Measurements from ENCODE around the gene LPO. TPM values are rescaled to one million over a fixed set of nuclear protein-coding genes. Genes with fewer than 3 reads are reported as not detected.

LPO gene
- total RNA-seq, 2 donors from 2014 or later: not detected

GRCh38 chr17:58317421-58318064 is 79.2 kb downstream of the LPO start:
- peaks cover 11% of the 10 kb centered on the region for H3K36me3 Mint-ChIP-seq (ENCODE audit: low read depth)
- WGBS, 2 experiments (ENCODE audit: insufficient coverage in 1 of 2, insufficient read length in 1 of 2): 38 to 46% methylated on average over 3 to 5 of the region's 5 CpGs
- no peak overlapping the region for H3K9ac ChIP-seq (ENCODE audit: extremely low read depth, low read length, poor library complexity, severe bottlenecking)

DNA sequence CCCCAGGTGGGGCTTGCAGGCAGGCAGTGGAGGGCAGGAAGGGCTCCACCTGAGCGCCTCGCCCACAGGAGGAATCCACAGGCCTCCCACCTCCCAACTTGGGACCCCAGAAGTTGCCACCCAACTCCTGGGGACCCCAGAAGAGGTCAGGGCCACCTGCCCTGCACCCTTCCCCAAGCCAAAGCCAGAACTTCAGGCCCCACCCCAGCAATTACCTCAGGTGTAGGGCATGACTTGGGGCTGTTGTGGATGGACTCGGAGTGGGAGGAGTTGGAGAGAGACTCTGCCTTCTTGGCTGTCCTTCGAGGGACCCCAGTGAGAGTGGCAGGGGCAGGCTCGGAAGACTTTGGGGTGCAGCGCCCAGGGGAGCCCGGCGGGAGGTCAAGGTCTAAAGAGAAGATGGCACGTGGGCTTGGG is 79.7 kb downstream of the LPO start:
- Mint-ChIP-seq H3K27ac (no peak overlapping the region), H3K36me3 (ENCODE audit: low read depth) (peaks cover 11% of the 10 kb centered on the region), H3K4me3 (no peak overlapping the region), H3K27me3 (ENCODE audit: insufficient read depth) (peaks cover 26% of the 10 kb centered on the region), H3K9me3 (no peaks in the 10 kb centered on the region), H3K4me1 (no peaks in the 10 kb centered on the region)
- TF ChIP-seq, protein P1, sequence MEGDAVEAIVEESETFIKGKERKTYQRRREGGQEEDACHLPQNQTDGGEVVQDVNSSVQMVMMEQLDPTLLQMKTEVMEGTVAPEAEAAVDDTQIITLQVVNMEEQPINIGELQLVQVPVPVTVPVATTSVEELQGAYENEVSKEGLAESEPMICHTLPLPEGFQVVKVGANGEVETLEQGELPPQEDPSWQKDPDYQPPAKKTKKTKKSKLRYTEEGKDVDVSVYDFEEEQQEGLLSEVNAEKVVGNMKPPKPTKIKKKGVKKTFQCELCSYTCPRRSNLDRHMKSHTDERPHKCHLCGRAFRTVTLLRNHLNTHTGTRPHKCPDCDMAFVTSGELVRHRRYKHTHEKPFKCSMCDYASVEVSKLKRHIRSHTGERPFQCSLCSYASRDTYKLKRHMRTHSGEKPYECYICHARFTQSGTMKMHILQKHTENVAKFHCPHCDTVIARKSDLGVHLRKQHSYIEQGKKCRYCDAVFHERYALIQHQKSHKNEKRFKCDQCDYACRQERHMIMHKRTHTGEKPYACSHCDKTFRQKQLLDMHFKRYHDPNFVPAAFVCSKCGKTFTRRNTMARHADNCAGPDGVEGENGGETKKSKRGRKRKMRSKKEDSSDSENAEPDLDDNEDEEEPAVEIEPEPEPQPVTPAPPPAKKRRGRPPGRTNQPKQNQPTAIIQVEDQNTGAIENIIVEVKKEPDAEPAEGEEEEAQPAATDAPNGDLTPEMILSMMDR (conservative IDR thresholded peaks at IDR 0.05): no peak
- H3K4me1 ChIP-seq (ENCODE audit: control insufficient read depth, insufficient read depth, low read length): no peaks in the 10 kb centered on the region
- WGBS, 2 experiments (ENCODE audit: insufficient coverage in 1 of 2, insufficient read length in 1 of 2): 80 to 88% methylated on average over 1 to 9 of the region's 9 CpGs
- no peaks in the 10 kb centered on the region for H3K36me3 ChIP-seq (ENCODE audit: control insufficient read depth, insufficient read depth, low read length)
- no peaks in the 10 kb centered on the region for H3K27me3 ChIP-seq (ENCODE audit: control insufficient read depth, insufficient read depth, low read length, poor library complexity, severe bottlenecking)
- peak; percentile 41 for DNase-seq
- H3K27ac ChIP-seq (ENCODE audit: low read depth, low read length): no peak overlapping the region
- H3K4me3 ChIP-seq (ENCODE audit: low read length): no peak overlapping the region
- H3K9ac ChIP-seq (ENCODE audit: extremely low read depth, low read length, poor library complexity, severe bottlenecking): no peak overlapping the region
- H3K9me3 ChIP-seq (ENCODE audit: control insufficient read depth, low read length): no peaks in the 10 kb centered on the region

More at GRCh38 chr17:58317421-58318064, 79.2 kb downstream of the LPO start:
- Mint-ChIP-seq H3K9me3 (no peaks in the 10 kb centered on the region), H3K27ac (peak overlapping the region; percentile 39), H3K4me3 (no peak overlapping the region), H3K4me1 (no peaks in the 10 kb centered on the region), H3K27me3 (ENCODE audit: insufficient read depth) (peaks cover 22% of the 10 kb centered on the region)
- H3K4me3 ChIP-seq (ENCODE audit: low read length): no peak overlapping the region
- no peaks in the 10 kb centered on the region for H3K9me3 ChIP-seq (ENCODE audit: control insufficient read depth, low read length)
- H3K27ac ChIP-seq (ENCODE audit: low read depth, low read length): no peak overlapping the region
- H3K4me1 ChIP-seq (ENCODE audit: control insufficient read depth, insufficient read depth, low read length): no peaks in the 10 kb centered on the region
- no peaks in the 10 kb centered on the region for H3K27me3 ChIP-seq (ENCODE audit: control insufficient read depth, insufficient read depth, low read length, poor library complexity, severe bottlenecking)
- TF ChIP-seq, protein P1 (conservative IDR thresholded peaks at IDR 0.05): peak; percentile 84
- H3K36me3 ChIP-seq (ENCODE audit: control insufficient read depth, insufficient read depth, low read length): no peaks in the 10 kb centered on the region
- peak; percentile 92 for DNase-seq

Other genes starting within 250 kb of the LPO start
- gene SRSF1, start 231.3 kb upstream of the LPO start, total RNA-seq: 100 to 1,000 TPM; 339 to 361 TPM
- gene DYNLL2, start 155.2 kb upstream of the LPO start, total RNA-seq: 10 to 100 TPM; 47.9 to 69.3 TPM
- gene OR4D1, start 90.2 kb upstream of the LPO start, total RNA-seq: under 1 TPM; 0.07 to 0.22 TPM
- not detected for gene OR4D2, start 71.6 kb upstream of the LPO start, total RNA-seq
- gene EPX, start 45.9 kb upstream of the LPO start, total RNA-seq: not detected
- 10 to 100 TPM; 31.8 to 32.2 TPM for gene MKS1, start 19.3 kb upstream of the LPO start, total RNA-seq
- not detected for gene MPO, start 42.4 kb downstream of the LPO start, total RNA-seq
- gene TSPOAP1, start 90.2 kb downstream of the LPO start, total RNA-seq: 10 to 100 TPM; 31.3 to 36.8 TPM
- gene SUPT4H1, start 113.6 kb downstream of the LPO start, total RNA-seq: 10 to 100 TPM; 97.2 to 98.8 TPM
- 1 to 10 TPM; 3.2 to 4.1 TPM for gene RNF43, start 178.9 kb downstream of the LPO start, total RNA-seq
- under 1 TPM; 0.09 to 0.22 TPM for gene HSF5, start 249.8 kb downstream of the LPO start, total RNA-seq

Measured in endodermal cell (in vitro differentiated cells).